K562 (cell line): ENCODE results near the gene CCDC183. TPM values are rescaled to one million over a fixed set of nuclear protein-coding genes. Genes with fewer than 3 reads are reported as not detected.
A peak's percentile ranks its signal among the peaks of the same experiment; 100 is the strongest.
"Not testable (repeated sequence)": the region's sequence is repeated elsewhere in the genome, so short reads cannot be mapped to it uniquely, and the experiment has no call there.

Source experiments
- ATAC-seq: fragments of 200-7000 bp; cut with Tn5 transposase; 3 replicates; pipeline ENCODE4 v1.9.1; 2020; ENCODE audit warnings: moderate library complexity
- BruUV-seq: library from RNA; stranded (reverse); fragments of 400-500 nt; replicated peaks from 2 replicates; lab custom pipeline; 2021; lab: Mats Ljungman, UMichigan
- CTCF ChIA-PET: fragments of 300-600 bp; formaldehyde crosslinking; extraction: SDS; loops from one replicate; lab custom pipeline; 2021; ENCODE audit warnings: low intra/inter-chr PET ratio; lab: Yijun Ruan, JAX
- POLR2A ChIA-PET: fragments of 300-600, 350-650 bp; sonication (Branson Sonifier 250); formaldehyde crosslinking; extraction: SDS; loops from one replicate; lab custom pipeline; 2021; ENCODE audit warnings: antibody characterized with exemption, inconsistent platforms; lab: Yijun Ruan, JAX
- DNase-seq, 4 experiments: peaks; one replicate each; pipeline versions ENCODE4 v3.0.0 to v3.0.0-alpha.2; 2011 to 2018; ENCODE audit warnings: low spot score in 3 of 4, mixed read lengths in 3 of 4; ENCODE audit errors: extremely low read depth in 1 of 4
- FAIRE-seq: peaks from 2 replicates; lab custom pipeline; 2011; peaks lifted over from hg19 to GRCh38; lab: Jason Lieb, UNC
- H2AFZ ChIP-seq: 2 replicates; pipeline ENCODE4 v1.6.0; 2011; ENCODE audit warnings: low read depth, low read length, control low read depth, inconsistent platforms
- H3K27ac ChIP-seq: fragments of 200-600 bp; 3 replicates; pipeline ENCODE4 v1.8.0; 2011; ENCODE audit warnings: low read depth, mild to moderate bottlenecking, control low read depth, inconsistent platforms, low read length, moderate library complexity, mixed read lengths; ENCODE audit errors: extremely low read depth
- H3K27me3 ChIP-seq, 2 experiments: fragments of 300-600 bp in 1 of 2; 2 replicates in 1 of 2; 3 replicates in 1 of 2; pipeline versions ENCODE4 v1.6.0 to v1.8.0; 2011; ENCODE audit warnings: inconsistent platforms in 2 of 2, low read length in 2 of 2, mild to moderate bottlenecking in 1 of 2, mixed read lengths in 1 of 2, moderate library complexity in 1 of 2; ENCODE audit not compliant: control insufficient read depth in 2 of 2, insufficient read depth in 2 of 2
- H3K36me3 ChIP-seq: fragments of 300-600 bp; 3 replicates; pipeline ENCODE4 v1.8.0; 2011; ENCODE audit warnings: mild to moderate bottlenecking, low read length, inconsistent platforms; ENCODE audit not compliant: control insufficient read depth, insufficient read depth
- H3K4me1 ChIP-seq, 2 experiments: fragments of 200-600 bp in 1 of 2; replicated peaks in 1 of 2; 2 replicates in 1 of 2; 3 replicates in 1 of 2; pipeline versions ENCODE4 v1.5.1 to v1.8.0; 2011; ENCODE audit warnings: inconsistent platforms in 2 of 2, low read length in 2 of 2, mild to moderate bottlenecking in 1 of 2, mixed read lengths in 1 of 2, moderate library complexity in 1 of 2; ENCODE audit not compliant: control insufficient read depth in 2 of 2, insufficient read depth in 2 of 2
- H3K4me2 ChIP-seq: 2 replicates; pipeline ENCODE4 v1.6.1; 2011; ENCODE audit warnings: low read length, control low read depth, inconsistent platforms, mixed read lengths; ENCODE audit not compliant: insufficient read depth
- H3K4me3 ChIP-seq: fragments of 200-600 bp; sonication (generic), shearing (Covaris generic); 2 replicates; pipeline ENCODE4 v1.5.1; 2016; ENCODE audit warnings: control low read depth, inconsistent platforms
- H3K79me2 ChIP-seq: fragments of 200-600 bp; 3 replicates; pipeline ENCODE4 v1.8.0; 2011; ENCODE audit warnings: low read length, inconsistent platforms; ENCODE audit not compliant: control insufficient read depth, insufficient read depth
- H3K9ac ChIP-seq, 2 experiments: 2 replicates each; pipeline versions ENCODE4 v1.6.0 to v1.6.1; 2011; ENCODE audit warnings: low read depth in 2 of 2, low read length in 2 of 2, control low read depth in 1 of 2, inconsistent platforms in 1 of 2, mild to moderate bottlenecking in 1 of 2, mixed read lengths in 1 of 2; ENCODE audit not compliant: insufficient read depth in 1 of 2
- H3K9me1 ChIP-seq: one replicate; pipeline ENCODE4 v1.6.0; 2011; ENCODE audit warnings: inconsistent platforms, mild to moderate bottlenecking, low read length, moderate library complexity; ENCODE audit not compliant: control insufficient read depth, insufficient read depth
- H3K9me3 ChIP-seq: replicated peaks from 2 replicates; pipeline ENCODE4 v1.5.1; 2011; ENCODE audit warnings: low read depth, low read length, inconsistent platforms; ENCODE audit not compliant: control insufficient read depth, insufficient read depth
- H4K20me1 ChIP-seq: replicated peaks from 2 replicates; pipeline ENCODE4 v1.6.1; 2011; ENCODE audit warnings: low read length, inconsistent platforms, mixed read lengths; ENCODE audit not compliant: control insufficient read depth, insufficient read depth
- EP400 ChIP-seq: fragments of 450-650 bp; IDR thresholded peaks from 2 replicates; pipeline ENCODE4 v1.6.1; 2017; ENCODE audit warnings: antibody characterized with exemption, mild to moderate bottlenecking, moderate library complexity
- ETV5 ChIP-seq: sonication (generic); formaldehyde crosslinking; IDR thresholded peaks from 2 replicates; pipeline ENCODE4 v1.4.0; 2020; ENCODE audit warnings: low read depth, mild to moderate bottlenecking, missing genetic modification reagents
- FIP1L1 ChIP-seq: fragments of 200-400 bp; formaldehyde crosslinking; IDR thresholded peaks from 2 replicates; pipeline ENCODE4 v1.6.1; 2018; ENCODE audit warnings: mild to moderate bottlenecking, low read depth, low read length; ENCODE audit not compliant: poor library complexity, severe bottlenecking
- GABPB1 ChIP-seq: sonication (generic); formaldehyde crosslinking; IDR thresholded peaks from 2 replicates; pipeline ENCODE4 v1.8.0; 2022; ENCODE audit warnings: mild to moderate bottlenecking, missing genetic modification reagents
- HMG20A ChIP-seq: fragments of 450-650 bp; formaldehyde crosslinking; conservative IDR thresholded peaks from 2 replicates; pipeline ENCODE4 v1.4.0; 2020; ENCODE audit warnings: mild to moderate bottlenecking, mixed read lengths
- KLF10 ChIP-seq: fragments of 250-450 bp; sonication (Bioruptor Pico); IDR thresholded peaks from 2 replicates; pipeline ENCODE4 v1.6.1; 2021; ENCODE audit warnings: matching md5 sums
- MTA3 ChIP-seq: fragments of 450-650 bp; formaldehyde crosslinking; IDR thresholded peaks from 2 replicates; pipeline ENCODE4 v1.6.1; 2017; ENCODE audit warnings: mild to moderate bottlenecking, borderline replicate concordance
- POLR2A ChIP-seq: fragments of 450-650 bp; conservative IDR thresholded peaks from 2 replicates; pipeline ENCODE4 v1.6.1; 2016
- POLR2G ChIP-seq: fragments of 200-400 bp; formaldehyde crosslinking; IDR thresholded peaks from 2 replicates; pipeline ENCODE4 v1.6.1; 2017; ENCODE audit warnings: low read depth, mild to moderate bottlenecking, antibody characterized with exemption, low read length, moderate library complexity
- RBM17 ChIP-seq: fragments of 200-400 bp; formaldehyde crosslinking; IDR thresholded peaks from 2 replicates; pipeline ENCODE4 v1.6.1; 2017; ENCODE audit warnings: low read depth, mild to moderate bottlenecking, low read length, borderline replicate concordance
- RBM22 ChIP-seq: fragments of 200-400 bp; formaldehyde crosslinking; IDR thresholded peaks from 2 replicates; pipeline ENCODE4 v1.6.1; 2018; ENCODE audit warnings: low read length, low read depth; ENCODE audit not compliant: poor library complexity, severe bottlenecking
- SIRT6 ChIP-seq: IDR thresholded peaks from one replicate; pipeline ENCODE4 v1.6.1; 2012; ENCODE audit warnings: low read depth, mild to moderate bottlenecking, control low read depth, inconsistent platforms, low read length, moderate library complexity
- SNRNP70 ChIP-seq: fragments of 200-400 bp; formaldehyde crosslinking; optimal IDR thresholded peaks from 2 replicates; pipeline ENCODE3; 2017; ENCODE audit warnings: low read depth, low read length
- ZNF696 ChIP-seq: fragments of 250-450 bp; sonication (Bioruptor Pico); conservative IDR thresholded peaks from 2 replicates; pipeline ENCODE4 v1.4.0; 2020; ENCODE audit warnings: mild to moderate bottlenecking, moderate library complexity
- ZNF699 ChIP-seq: fragments of 250-450 bp; sonication (Bioruptor Pico); IDR thresholded peaks from 2 replicates; pipeline ENCODE4 v1.8.0; 2021; ENCODE audit warnings: mild to moderate bottlenecking, moderate library complexity; ENCODE audit not compliant: insufficient replicate concordance
- ZNF830 ChIP-seq: fragments of 250-450 bp; sonication (Bioruptor Pico); IDR thresholded peaks from 2 replicates; pipeline ENCODE4 v1.5.0; 2021; ENCODE audit warnings: mild to moderate bottlenecking
- WGBS: fragments of 100-300 bp; shearing (Covaris generic); methylation state at CpG from one replicate; pipeline ENCODE4 v1.1.6; 2016; ENCODE audit warnings: low coverage, mixed read lengths; ENCODE audit not compliant: insufficient coverage; ENCODE audit errors: missing lambda C conversion rate; 5-methylcytosine and 5-hydroxymethylcytosine counted together
- in situ Hi-C: fragments of 300-500 bp; cut with MboI; formaldehyde crosslinking; loops from 4 replicates; pipeline ENCODE4 v1.15.0; 2018; ENCODE audit warnings: inconsistent platforms, mixed read lengths
- intact Hi-C: fragments of 100-400 bp; cut with micrococcal nuclease; formaldehyde crosslinking; loops from 2 replicates; pipeline ENCODE4 v1.14.2; 2022
- polyA plus RNA-seq, 8 experiments: library from polyadenylated mRNA; depleted of rRNA in 4 of 8; stranded (reverse) in 5 of 8; unstranded in 3 of 8; fragments of >200 nt; fragmentation: Nextera tagmentation in 2 of 8; fragmentation: Illumina TruSeq in 1 of 8; extraction: Ambion mirVana in 2 of 8; extraction: Trizol in 1 of 8; gene quantifications; 2 replicates each; pipeline versions ENCODE4 v1.2.1 to v1.2.3, GENCODE V29; 2011 to 2014; ENCODE audit warnings: inconsistent platforms in 1 of 8, missing spikeins in 1 of 8
- total RNA-seq, 7 experiments: library from RNA; depleted of rRNA in 6 of 7; stranded (reverse); fragments of >200 nt in 6 of 7; fragmentation: Illumina TruSeq in 2 of 7; extraction: Trizol in 2 of 7; gene quantifications; 2 replicates each; pipeline versions ENCODE4 v1.2.1 to v1.2.3, GENCODE V29; 2011 to 2021; ENCODE audit warnings: low replicate concordance in 1 of 7

The CCDC183 gene
- total and polyA plus RNA-seq, 9 of the 15 experiments (the other 6 are each of a cell fraction or from before 2014, with no cell fraction given) = 0.21 to 0.60 (median 0.29) TPM; not detected in 4

GRCh38 chr9:136837856-136838277 lies 41.7 kb downstream of the CCDC183 start:
- H3K36me3 ChIP-seq = peaks cover 68% of the 10 kb centered on the region; the same call in 2 of the 3 replicates
- POLR2A ChIA-PET = interaction anchor here (0.6 to 1.3 kb wide), 3 partner anchors 9 to 105 kb away, joined by 3 to 5 read pairs (median 4); no protein-coding TSS in a partner anchor
- FAIRE-seq, H3K27me3 ChIP-seq, H2AFZ ChIP-seq, H3K9me3 ChIP-seq, BruUV-seq, DNase-seq, H3K4me3 ChIP-seq, H3K9me1 ChIP-seq, ATAC-seq, H3K27ac ChIP-seq, H3K4me2 ChIP-seq, H3K79me2 ChIP-seq, intact Hi-C loops, H3K9ac ChIP-seq, CTCF ChIA-PET, in situ Hi-C loops: not testable (repeated sequence)
- TF ChIP-seq RBM22 (peak; percentile 69), POLR2G (peak; percentile 57)
- peaks cover 7 to 80% of the 10 kb centered on the region in 2 experiments for H3K4me1 ChIP-seq
- 83% methylated on average over 12 of the region's 15 CpGs for WGBS
- H4K20me1 ChIP-seq = peaks cover 17% of the 10 kb centered on the region

GRCh38 chr9:136838314-136839228 lies 42.4 kb downstream of the CCDC183 start:
- peaks cover 3% of the 10 kb centered on the region for H3K9me1 ChIP-seq
- ATAC-seq = no peak
- H3K9me3 ChIP-seq = no peaks in the 10 kb centered on the region
- no peak overlapping the region for H3K4me2 ChIP-seq
- peaks cover 67% of the 10 kb centered on the region; the same call in 2 of the 3 replicates for H3K36me3 ChIP-seq
- H2AFZ ChIP-seq = no peak overlapping the region
- intact Hi-C loops = no loop called here
- H3K79me2 ChIP-seq = no peaks in the 10 kb centered on the region
- CTCF ChIA-PET = no interaction called here
- H3K27ac ChIP-seq = no peak overlapping the region
- H3K4me3 ChIP-seq = no peak overlapping the region
- WGBS = 81% methylated on average over 17 of the region's 29 CpGs
- H4K20me1 ChIP-seq = peaks cover 17% of the 10 kb centered on the region
- no TSS peak for BruUV-seq
- no peak for FAIRE-seq
- H3K4me1 ChIP-seq = peaks cover 12 to 85% of the 10 kb centered on the region in 2 experiments
- peak overlapping the region in 1 of 2 experiments; percentile 75; a peak in 2 of 4 replicates for H3K9ac ChIP-seq
- POLR2A ChIA-PET = interaction anchor here (0.6 to 1.3 kb wide), 5 partner anchors 8 to 159 kb away, joined by 3 to 5 read pairs (median 3); no protein-coding TSS in a partner anchor
- no peak for DNase-seq
- in situ Hi-C loops = no loop called here
- no peaks in the 10 kb centered on the region for H3K27me3 ChIP-seq
- no peak for TF ChIP-seq EP400
- no peak for TF ChIP-seq SNRNP70
- TF ChIP-seq SIRT6 = no peak
- TF ChIP-seq ZNF699 (CRISPR knock-in tag) = no peak
- no peak for TF ChIP-seq ETV5
- peak; percentile 10 for TF ChIP-seq FIP1L1
- no peak for TF ChIP-seq RBM17
- TF ChIP-seq MTA3 = no peak
- no peak for TF ChIP-seq GABPB1 (CRISPR knock-in tag)
- TF ChIP-seq KLF10 (CRISPR knock-in tag) = no peak
- TF ChIP-seq ZNF830 (CRISPR knock-in tag) = no peak
- no peak for TF ChIP-seq ZNF696 (CRISPR knock-in tag)
- TF ChIP-seq HMG20A (CRISPR knock-in tag) = no peak
- peak; percentile 34; the same call in 1 of the 2 replicates for TF ChIP-seq POLR2A
